Thoracic aorta (tissue), 2 donors: ENCODE data around the gene FH. TPM values are rescaled to one million over a fixed set of nuclear protein-coding genes. Genes with fewer than 3 reads are reported as not detected.

Experiments
- ATAC-seq: fragments of 150-250 bp; one replicate; pipeline ENCODE4 v1.8.0; 2017; ENCODE audit warnings: low read depth; ENCODE audit not compliant: insufficient number of reproducible peaks, low FRiP score
- DNase-seq: peaks from one replicate; pipeline ENCODE4 v3.0.0-alpha.2; 2020; ENCODE audit warnings: low spot score
- H3K27ac ChIP-seq, 2 donors: fragments of 200-600 bp; sonication (generic); 1 replicate in 1 of 2; 2 replicates in 1 of 2; pipeline ENCODE4 v1.5.1; 2016; ENCODE audit warnings: mild to moderate bottlenecking in 2 of 2, moderate library complexity in 2 of 2
- H3K27me3 ChIP-seq: fragments of 200-600 bp; sonication (generic); replicated peaks from 2 replicates; pipeline ENCODE4 v1.6.0; 2016; ENCODE audit warnings: mild to moderate bottlenecking; ENCODE audit not compliant: insufficient read depth
- H3K36me3 ChIP-seq: fragments of 200-600 bp; sonication (generic); one replicate; pipeline ENCODE4 v1.5.1; 2016
- H3K4me1 ChIP-seq, 2 donors: fragments of 200-600 bp; sonication (generic); 1 replicate in 1 of 2; 2 replicates in 1 of 2; pipeline versions ENCODE4 v1.5.1 to v1.6.0; 2016; ENCODE audit warnings: low read depth in 2 of 2, mild to moderate bottlenecking in 1 of 2; ENCODE audit not compliant: control insufficient read depth in 1 of 2
- H3K4me3 ChIP-seq: fragments of 200-600 bp; sonication (generic); 2 replicates; pipeline ENCODE4 v1.5.1; 2016; ENCODE audit warnings: mild to moderate bottlenecking
- H3K9me3 ChIP-seq: fragments of 200-600 bp; sonication (generic); 2 replicates; pipeline ENCODE4 v1.5.1; 2016
- total RNA-seq, 2 donors: library from RNA; depleted of rRNA; stranded (reverse); fragments of >200 nt; gene quantifications; one replicate each; pipeline versions ENCODE4 v1.1.0 to v1.2.3, GENCODE V29; 2016
- TF ChIP-seq, protein P1 (sequence below): fragments of 200-600 bp; sonication (generic); IDR thresholded peaks from one replicate; pipeline ENCODE4 v1.5.1; 2019; ENCODE audit warnings: antibody characterized with exemption

The FH gene
- 10 to 100 TPM; 23.7 to 82.5 TPM for total RNA-seq

DNA sequence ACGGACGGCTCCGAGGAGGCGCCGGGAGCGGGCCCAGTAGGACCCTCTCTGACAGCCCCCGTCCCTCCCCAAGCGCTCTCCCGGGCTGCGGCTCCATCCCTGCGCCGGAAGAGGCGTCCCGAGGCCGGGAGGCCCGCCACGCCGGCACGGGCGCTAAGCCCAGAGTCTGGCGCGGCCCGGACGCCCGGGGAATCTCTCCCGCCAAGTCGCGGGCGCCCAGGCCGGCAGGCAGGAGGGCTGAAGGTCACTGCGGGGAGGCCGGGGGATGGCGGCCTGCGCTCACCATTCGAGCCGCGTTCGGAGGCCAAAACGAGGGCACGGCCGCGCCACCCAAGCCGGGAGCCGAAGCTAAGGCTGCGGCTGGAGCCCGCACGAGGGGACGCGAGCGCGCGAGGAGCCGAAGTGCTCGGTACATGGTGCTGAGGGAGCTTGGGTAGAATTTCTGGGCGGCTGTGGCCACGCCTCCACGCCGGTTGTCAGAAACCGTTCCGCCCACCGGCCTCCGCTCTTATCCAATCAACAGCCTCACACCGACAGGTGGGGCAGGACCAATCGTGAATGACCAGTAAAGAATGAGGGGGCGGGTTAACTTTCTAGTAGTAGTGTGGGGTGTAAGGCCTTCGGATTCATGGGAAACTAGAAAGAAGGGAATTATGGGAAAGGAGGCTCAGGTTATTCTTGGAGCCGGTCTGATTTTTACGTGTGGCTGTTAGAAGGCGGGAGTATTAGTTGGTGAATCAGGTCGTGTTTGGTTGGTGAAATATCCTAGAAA lies at the start of gene FH:
FH (minus strand) TSS at position 448 of the 772 bp plus-strand sequence; CDS start at position 415, 33 bp downstream.
- peaks cover 11 to 14% of the 10 kb centered on the region in 2 donors for H3K4me1 ChIP-seq
- TF ChIP-seq, protein P1, sequence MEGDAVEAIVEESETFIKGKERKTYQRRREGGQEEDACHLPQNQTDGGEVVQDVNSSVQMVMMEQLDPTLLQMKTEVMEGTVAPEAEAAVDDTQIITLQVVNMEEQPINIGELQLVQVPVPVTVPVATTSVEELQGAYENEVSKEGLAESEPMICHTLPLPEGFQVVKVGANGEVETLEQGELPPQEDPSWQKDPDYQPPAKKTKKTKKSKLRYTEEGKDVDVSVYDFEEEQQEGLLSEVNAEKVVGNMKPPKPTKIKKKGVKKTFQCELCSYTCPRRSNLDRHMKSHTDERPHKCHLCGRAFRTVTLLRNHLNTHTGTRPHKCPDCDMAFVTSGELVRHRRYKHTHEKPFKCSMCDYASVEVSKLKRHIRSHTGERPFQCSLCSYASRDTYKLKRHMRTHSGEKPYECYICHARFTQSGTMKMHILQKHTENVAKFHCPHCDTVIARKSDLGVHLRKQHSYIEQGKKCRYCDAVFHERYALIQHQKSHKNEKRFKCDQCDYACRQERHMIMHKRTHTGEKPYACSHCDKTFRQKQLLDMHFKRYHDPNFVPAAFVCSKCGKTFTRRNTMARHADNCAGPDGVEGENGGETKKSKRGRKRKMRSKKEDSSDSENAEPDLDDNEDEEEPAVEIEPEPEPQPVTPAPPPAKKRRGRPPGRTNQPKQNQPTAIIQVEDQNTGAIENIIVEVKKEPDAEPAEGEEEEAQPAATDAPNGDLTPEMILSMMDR = no peak
- peak; percentile 100 for ATAC-seq
- H3K36me3 ChIP-seq = no peaks in the 10 kb centered on the region
- no peaks in the 10 kb centered on the region for H3K27me3 ChIP-seq
- DNase-seq = peak; percentile 93
- H3K27ac ChIP-seq = peak within 1 kb of the TSS; percentile 80 to 92
- peak within 1 kb of the TSS; percentile 81 for H3K4me3 ChIP-seq
- no peaks in the 10 kb centered on the region for H3K9me3 ChIP-seq

- Histone ChIP-seq H3K36me3 (no peaks in the 10 kb centered on the region), H3K4me1 (no peaks in the 10 kb centered on the region), H3K27ac (no peak overlapping the region), H3K27me3 (no peaks in the 10 kb centered on the region), H3K9me3 (no peaks in the 10 kb centered on the region), H3K4me3 (no peak overlapping the region)
- TF ChIP-seq, protein P1 = no peak
- no peak for DNase-seq
- no peak for ATAC-seq
Measured at GRCh38 chr1:241560849-241561187, 41.3 kb upstream of the FH start.

DNA sequence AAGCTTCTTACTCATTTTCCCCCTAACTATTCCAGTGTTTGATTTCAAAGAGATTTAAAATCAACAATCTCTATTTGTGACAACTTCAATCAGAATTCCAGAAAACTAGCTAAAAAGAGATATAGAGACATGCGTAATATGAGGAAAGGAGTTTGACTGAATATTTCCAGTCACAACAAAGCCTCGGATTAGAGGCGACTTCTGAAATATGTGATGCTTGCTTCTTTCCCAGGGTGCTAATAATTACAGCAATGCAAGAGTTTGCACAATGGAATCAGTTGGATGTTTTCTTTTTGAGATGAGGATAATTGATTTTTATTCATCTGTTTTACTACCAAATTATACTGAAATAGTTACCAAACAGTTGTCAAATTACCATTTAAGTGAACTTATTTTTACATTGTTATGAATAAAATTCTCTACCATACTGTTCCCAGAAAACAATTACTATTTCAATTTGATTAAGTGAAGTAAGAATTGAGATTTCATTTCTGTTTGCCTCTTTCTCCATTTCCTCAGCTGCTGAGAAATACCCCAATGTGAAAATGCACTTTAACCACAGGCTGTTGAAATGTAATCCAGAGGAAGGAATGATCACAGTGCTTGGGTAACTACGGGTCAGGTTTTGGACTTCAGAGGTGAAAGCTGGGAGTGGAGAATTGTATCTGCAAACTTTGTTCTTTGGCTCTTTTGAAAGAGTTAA lies 40.7 kb upstream of the FH start:
- no peaks in the 10 kb centered on the region for H3K36me3 ChIP-seq
- DNase-seq = no peak
- no peak for ATAC-seq
- H3K9me3 ChIP-seq = no peaks in the 10 kb centered on the region
- H3K27me3 ChIP-seq = no peaks in the 10 kb centered on the region
- TF ChIP-seq, protein P1 = no peak
- no peaks in the 10 kb centered on the region for H3K4me1 ChIP-seq
- H3K4me3 ChIP-seq = no peak overlapping the region
- no peak overlapping the region for H3K27ac ChIP-seq

DNA sequence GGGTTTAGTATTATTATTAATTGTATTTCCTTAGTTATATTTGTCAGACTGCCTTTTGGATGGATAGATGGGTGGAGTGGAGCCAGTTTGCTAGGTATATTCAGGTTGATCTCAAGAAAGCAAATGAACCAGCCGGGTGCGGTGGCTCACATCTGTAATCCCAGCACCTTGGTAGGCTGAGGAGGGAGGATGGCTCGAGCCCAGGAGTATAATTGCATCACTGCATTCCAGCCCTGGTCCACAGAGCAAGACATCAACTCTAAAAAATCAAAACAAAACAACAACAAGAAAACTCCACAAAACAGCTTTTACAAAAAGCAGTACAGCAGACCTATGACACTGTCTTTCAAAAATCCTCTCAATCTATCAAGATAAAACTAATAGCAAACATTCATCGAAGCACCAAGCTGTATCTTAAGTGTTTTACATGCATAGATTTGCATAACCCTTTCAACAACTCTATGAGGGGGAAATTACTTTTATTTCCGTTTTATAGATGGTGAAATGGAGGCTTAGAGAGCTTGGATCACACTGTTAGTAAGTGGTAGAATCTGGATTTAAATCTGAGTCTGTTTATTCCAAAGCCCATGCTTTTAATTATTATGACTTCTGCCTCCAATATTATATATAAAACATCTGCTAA lies 38.1 kb upstream of the FH start:
- TF ChIP-seq, protein P1 = no peak
- no peak for ATAC-seq
- Histone ChIP-seq H3K27me3 (no peaks in the 10 kb centered on the region), H3K4me1 (no peaks in the 10 kb centered on the region), H3K4me3 (no peak overlapping the region), H3K27ac (no peak overlapping the region), H3K36me3 (no peaks in the 10 kb centered on the region), H3K9me3 (no peaks in the 10 kb centered on the region)
- DNase-seq = no peak

DNA sequence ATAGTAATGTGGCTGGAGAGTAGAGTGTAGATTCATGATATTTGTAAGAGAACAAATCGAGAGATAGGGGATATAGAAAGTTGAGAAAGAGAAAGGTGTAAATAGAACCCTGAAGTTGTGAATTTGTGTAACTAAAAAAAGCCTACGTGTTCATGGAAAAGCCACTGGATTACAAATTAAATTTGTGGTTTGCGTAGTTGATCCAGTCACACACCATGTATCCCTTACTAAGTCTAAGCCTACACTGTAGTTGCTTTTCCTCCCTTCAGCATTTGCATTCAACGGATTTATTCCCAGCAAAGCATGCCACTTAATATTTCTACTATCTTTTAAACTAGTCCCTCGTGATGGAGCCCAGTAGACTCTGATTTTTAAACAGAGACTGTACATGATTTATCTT lies 37.5 kb upstream of the FH start:
- TF ChIP-seq, protein P1 = no peak
- no peaks in the 10 kb centered on the region for H3K27me3 ChIP-seq
- H3K4me1 ChIP-seq = no peaks in the 10 kb centered on the region
- no peak overlapping the region for H3K27ac ChIP-seq
- H3K36me3 ChIP-seq = no peaks in the 10 kb centered on the region
- ATAC-seq (no peak), DNase-seq (no peak)
- no peak overlapping the region for H3K4me3 ChIP-seq
- no peaks in the 10 kb centered on the region for H3K9me3 ChIP-seq
